HepG2 (cell line): ENCODE results near the gene FAM200B. TPM values are rescaled to one million over a fixed set of nuclear protein-coding genes. Genes with fewer than 3 reads are reported as not detected.

Experiments used
- ARID5B ChIP-seq: IDR thresholded peaks from 2 replicates; pipeline ENCODE4 v1.4.0; 2020; ENCODE audit warnings: mild to moderate bottlenecking, missing genetic modification reagents
- ASH2L ChIP-seq: fragments of 300-600, 200-600 bp; sonication (generic); IDR thresholded peaks from 2 replicates; pipeline ENCODE4 v1.7.0; 2017; ENCODE audit warnings: low read depth, mild to moderate bottlenecking, moderate library complexity, mixed read lengths, low read length; ENCODE audit not compliant: insufficient read length
- HNF1A ChIP-seq, 2 experiments: sonication (generic) in 1 of 2; formaldehyde crosslinking in 1 of 2; IDR thresholded peaks; 2 replicates each; pipeline versions ENCODE4 v1.4.0 to v1.6.1; 2016 to 2020; ENCODE audit warnings: borderline replicate concordance in 1 of 2, low read depth in 1 of 2, mild to moderate bottlenecking in 1 of 2, missing genetic modification reagents in 1 of 2
- NFIC ChIP-seq: IDR thresholded peaks from 2 replicates; pipeline ENCODE4 v1.6.1; 2012; ENCODE audit warnings: mild to moderate bottlenecking, low read length, inconsistent platforms
- PCBP1 ChIP-seq: fragments of 200-400 bp; formaldehyde crosslinking; IDR thresholded peaks from 2 replicates; pipeline ENCODE4 v1.6.1; 2017; ENCODE audit warnings: mild to moderate bottlenecking, low read depth, low read length, borderline replicate concordance
- POGZ ChIP-seq: sonication (generic); formaldehyde crosslinking; IDR thresholded peaks from 2 replicates; pipeline ENCODE4 v1.4.0; 2020; ENCODE audit warnings: mild to moderate bottlenecking, missing genetic modification reagents
- PRDM15 ChIP-seq: sonication (generic); formaldehyde crosslinking; IDR thresholded peaks from 2 replicates; pipeline ENCODE4 v1.4.0; 2020; ENCODE audit warnings: missing genetic modification reagents
- SRSF9 ChIP-seq: fragments of 200-400 bp; formaldehyde crosslinking; IDR thresholded peaks from 2 replicates; pipeline ENCODE4 v1.6.1; 2018; ENCODE audit warnings: borderline replicate concordance, mild to moderate bottlenecking, low read depth, low read length; ENCODE audit not compliant: insufficient read depth, poor library complexity, severe bottlenecking
- TSC22D2 ChIP-seq: sonication (generic); formaldehyde crosslinking; IDR thresholded peaks from 2 replicates; pipeline ENCODE4 v1.5.1; 2020; ENCODE audit warnings: missing genetic modification reagents, mild to moderate bottlenecking, borderline replicate concordance
- WIZ ChIP-seq: sonication (generic); formaldehyde crosslinking; IDR thresholded peaks from 2 replicates; pipeline ENCODE4 v1.5.1; 2020; ENCODE audit warnings: mild to moderate bottlenecking, missing genetic modification reagents
- ZNF770 ChIP-seq: sonication (generic); formaldehyde crosslinking; IDR thresholded peaks from 2 replicates; pipeline ENCODE4 v1.5.0; 2020; ENCODE audit warnings: mild to moderate bottlenecking, missing genetic modification reagents
- polyA plus RNA-seq, 8 experiments: library from polyadenylated mRNA; depleted of rRNA in 3 of 8; stranded (reverse) in 7 of 8; unstranded in 1 of 8; fragments of >200 nt; fragmentation: Illumina TruSeq in 4 of 8; extraction: Trizol in 4 of 8; gene quantifications; 2 replicates each; pipeline versions ENCODE4 v1.2.1 to v1.2.3, GENCODE V29; 2011 to 2016; ENCODE audit warnings: low read depth in 4 of 8, missing spikeins in 1 of 8, mixed read lengths in 1 of 8; ENCODE audit not compliant: insufficient read depth in 1 of 8
- total RNA-seq, 5 experiments: library from RNA; depleted of rRNA; stranded (reverse); fragments of >200 nt; fragmentation: Illumina TruSeq; extraction: Trizol; gene quantifications; 2 replicates each; pipeline ENCODE4 v1.2.3, GENCODE V29; 2016; ENCODE audit warnings: low read depth in 1 of 5

The FAM200B gene
- total and polyA plus RNA-seq, 2 of the 13 experiments (the other 11 are each of a cell fraction or from before 2014, with no cell fraction given), result 25.6 to 41.8 TPM

GRCh38 chr4:15677507-15677988, 4.1 kb upstream of the FAM200B start (continued):
- no peak for TF ChIP-seq PRDM15 (CRISPR knock-in tag)
- 0 out of 2 replicates have a peak, but pooled peaks have one; percentile 22 for TF ChIP-seq NFIC
- peak; percentile 56; the same call in 1 of the 2 replicates for TF ChIP-seq HNF1A (IDR thresholded peaks at IDR 0.05; ENCODE audit: low read depth)
- peak; percentile 53; the same call in 1 of the 2 replicates for TF ChIP-seq HNF1A (CRISPR knock-in tag; IDR thresholded peaks at IDR 0.05; ENCODE audit: borderline replicate concordance)
- TF ChIP-seq POGZ (CRISPR knock-in tag), result peak; percentile 25; the same call in 1 of the 2 replicates
- TF ChIP-seq WIZ (CRISPR knock-in tag), result no peak
- TF ChIP-seq PCBP1, result no peak
- peak; percentile 60 for TF ChIP-seq ASH2L
- no peak for TF ChIP-seq ZNF770 (CRISPR knock-in tag)
- TF ChIP-seq TSC22D2 (CRISPR knock-in tag), result no peak
- TF ChIP-seq ARID5B, result peak; percentile 17; the same call in 1 of the 2 replicates
- TF ChIP-seq SRSF9, result no peak
